Measurements from ENCODE around the gene SRBD1.
A peak's percentile ranks its signal among the peaks of the same experiment; 100 is the strongest.

The SRBD1 gene

GRCh38 chr2:45540942-45541341 is 70.1 kb downstream of the SRBD1 start:
- no peak for DNase-seq

- DNase-seq = peak; percentile 2
These were observed 77.3 kb downstream of the SRBD1 start for GRCh38 chr2:45533771-45534170.

- DNase-seq = no peak
These were observed 78.9 kb downstream of the SRBD1 start for GRCh38 chr2:45532181-45532580.

GRCh38 chr2:45524016-45524415 is 87.1 kb downstream of the SRBD1 start:
- no peak for DNase-seq

GRCh38 chr2:45518546-45518945 is 92.5 kb downstream of the SRBD1 start:
- no peak for DNase-seq

- no peak for DNase-seq
These were observed 100.2 kb downstream of the SRBD1 start for GRCh38 chr2:45510701-45511420.

- no peak for DNase-seq
These were observed 104.3 kb downstream of the SRBD1 start for GRCh38 chr2:45506756-45507155.

GRCh38 chr2:45505138-45505537 is 105.9 kb downstream of the SRBD1 start:
- DNase-seq = no peak

- DNase-seq = no peak
These were observed 112.2 kb downstream of the SRBD1 start for GRCh38 chr2:45498661-45499550.

- DNase-seq = peak; percentile 1
These were observed 113.7 kb downstream of the SRBD1 start for GRCh38 chr2:45497355-45497754.

GRCh38 chr2:45496869-45497268 is 114.2 kb downstream of the SRBD1 start:
- DNase-seq = no peak

GRCh38 chr2:45494978-45495293 is 116.1 kb downstream of the SRBD1 start:
- no peak for DNase-seq

- DNase-seq = peak; percentile 59
These were observed 116.6 kb downstream of the SRBD1 start for GRCh38 chr2:45494275-45494977.

GRCh38 chr2:45484965-45485364 is 126.1 kb downstream of the SRBD1 start:
- DNase-seq = no peak

GRCh38 chr2:45483997-45484396 is 127.1 kb downstream of the SRBD1 start:
- DNase-seq = peak; percentile 13

- no peak for DNase-seq
These were observed 133.5 kb downstream of the SRBD1 start for GRCh38 chr2:45477546-45477945.

- DNase-seq = no peak
These were observed 140.5 kb downstream of the SRBD1 start for GRCh38 chr2:45470531-45470930.

- no peak for DNase-seq
These were observed 141.6 kb downstream of the SRBD1 start for GRCh38 chr2:45469314-45470099.

- DNase-seq = no peak
These were observed 142.8 kb downstream of the SRBD1 start for GRCh38 chr2:45468279-45468678.

- DNase-seq = no peak
These were observed 145.0 kb downstream of the SRBD1 start for GRCh38 chr2:45466053-45466452.

- no peak for DNase-seq
These were observed 150.2 kb downstream of the SRBD1 start for GRCh38 chr2:45460825-45461224.

- DNase-seq = no peak
These were observed 151.2 kb downstream of the SRBD1 start for GRCh38 chr2:45459860-45460259.

All from fibroblast of skin of right quadriceps (primary cell).